Neutrophil (primary cell): ENCODE data around the gene CHIC2.

Experiments
- H3K27ac ChIP-seq: fragments of 200-600 bp; sonication (generic); 2 replicates; pipeline ENCODE4 v1.5.1; 2016; ENCODE audit warnings: mild to moderate bottlenecking, moderate library complexity
- H3K27me3 ChIP-seq: fragments of 200-600 bp; sonication (generic); 2 replicates; pipeline ENCODE4 v1.6.0; 2016; ENCODE audit warnings: mild to moderate bottlenecking
- H3K36me3 ChIP-seq: fragments of 200-600 bp; sonication (generic); 2 replicates; pipeline ENCODE4 v1.5.1; 2017
- H3K4me1 ChIP-seq, 2 experiments: fragments of 200-600 bp in 1 of 2; sonication (generic) in 1 of 2; 1 replicate in 1 of 2; 2 replicates in 1 of 2; pipeline versions ENCODE4 v1.5.1 to v1.6.1; 2013 to 2016; ENCODE audit warnings: low read depth in 1 of 2, low read length in 1 of 2, mild to moderate bottlenecking in 1 of 2, moderate library complexity in 1 of 2; ENCODE audit not compliant: control insufficient read depth in 1 of 2, insufficient read depth in 1 of 2
- H3K4me3 ChIP-seq, 2 experiments: fragments of 200-600 bp in 1 of 2; sonication (generic) in 1 of 2; 1 replicate in 1 of 2; 2 replicates in 1 of 2; pipeline ENCODE4 v1.5.1; 2013 to 2016; ENCODE audit warnings: low read depth in 1 of 2, low read length in 1 of 2, mild to moderate bottlenecking in 1 of 2, moderate library complexity in 1 of 2
- H3K9me3 ChIP-seq: fragments of 200-600 bp; sonication (generic); 2 replicates; pipeline ENCODE4 v1.5.1; 2016
- CTCF ChIP-seq: fragments of 200-600 bp; sonication (generic); IDR thresholded peaks from 2 replicates; pipeline ENCODE4 v1.5.1; 2016; ENCODE audit warnings: antibody characterized with exemption

CHIC2 gene

GRCh38 chr4:54095110-54095825 lies 30.9 kb upstream of the CHIC2 start:
- H3K4me1 ChIP-seq: peaks cover 13 to 26% of the 10 kb centered on the region in 2 experiments
- H3K27me3 ChIP-seq: peaks cover 100% of the 10 kb centered on the region
- no peak for TF ChIP-seq CTCF
- no peaks in the 10 kb centered on the region for H3K9me3 ChIP-seq
- H3K36me3 ChIP-seq: no peaks in the 10 kb centered on the region
- no peak overlapping the region for H3K27ac ChIP-seq
- H3K4me3 ChIP-seq: no peak overlapping the region

- Histone ChIP-seq H3K27ac (no peak overlapping the region), H3K4me1 (peaks cover 13 to 20% of the 10 kb centered on the region in 2 experiments), H3K27me3 (peaks cover 100% of the 10 kb centered on the region), H3K4me3 (no peak overlapping the region), H3K9me3 (no peaks in the 10 kb centered on the region), H3K36me3 (no peaks in the 10 kb centered on the region)
- no peak for TF ChIP-seq CTCF
Measured at GRCh38 chr4:54094451-54094850, 30.0 kb upstream of the CHIC2 start.

GRCh38 chr4:54093324-54094240 lies 29.2 kb upstream of the CHIC2 start:
- Histone ChIP-seq H3K4me3 (no peak overlapping the region), H3K4me1 (peaks cover 13 to 16% of the 10 kb centered on the region in 2 experiments), H3K36me3 (no peaks in the 10 kb centered on the region), H3K9me3 (no peaks in the 10 kb centered on the region), H3K27me3 (peaks cover 100% of the 10 kb centered on the region), H3K27ac (no peak overlapping the region)
- TF ChIP-seq CTCF: no peak

- Histone ChIP-seq H3K36me3 (no peaks in the 10 kb centered on the region), H3K27ac (no peak overlapping the region), H3K9me3 (no peaks in the 10 kb centered on the region), H3K4me1 (peaks cover 13 to 16% of the 10 kb centered on the region in 2 experiments), H3K27me3 (peaks cover 100% of the 10 kb centered on the region), H3K4me3 (peak overlapping the region; percentile 54 to 62)
- TF ChIP-seq CTCF: no peak
Measured at GRCh38 chr4:54092405-54093323, 28.3 kb upstream of the CHIC2 start.
